MM.1S (cell line): ENCODE data around the gene OGG1.

Source experiments
- CTCF ChIP-seq: fragments of 300-600 bp; sonication (generic); IDR thresholded peaks from 2 replicates; pipeline ENCODE4 v1.5.1; 2016; ENCODE audit warnings: antibody characterized with exemption, low read length, mixed read lengths
- EZH2 ChIP-seq: fragments of 300-600 bp; sonication (generic); optimal IDR thresholded peaks from 2 replicates; pipeline ENCODE3; 2017; ENCODE audit warnings: low read depth, mild to moderate bottlenecking, antibody characterized with exemption, low read length, mixed read lengths

GRCh38 chr3:9703240-9703639, 46.5 kb upstream of the OGG1 start:
- TF ChIP-seq EZH2 (no peak), CTCF (no peak)
